ENCODE data around the gene MYMK.

MYMK gene

DNA sequence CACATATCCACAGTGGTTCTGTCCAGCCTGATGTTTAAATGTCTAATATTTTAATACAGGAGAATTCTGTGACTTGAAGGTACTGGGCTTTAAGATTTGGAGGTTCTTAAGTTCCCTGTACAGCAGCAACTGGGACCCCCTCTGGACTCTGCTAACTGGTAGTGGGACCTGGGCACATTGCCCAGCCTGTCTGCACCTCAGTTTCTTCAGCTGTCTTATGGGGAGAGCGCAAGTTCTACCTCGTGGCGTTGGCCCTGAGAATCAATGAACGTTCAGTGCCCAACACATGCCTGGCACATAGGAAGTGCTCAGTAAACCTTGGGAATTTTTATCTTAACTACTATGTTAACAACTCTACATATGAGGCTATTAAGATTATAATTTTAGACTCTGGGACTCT is 47.3 kb downstream of the MYMK start:
- no peak for DNase-seq (ENCODE audit: low read depth, low spot score)
- Histone ChIP-seq H3K36me3 (ENCODE audit: insufficient read depth, insufficient read length, low read length) (peaks cover 51% of the 10 kb centered on the region), H3K4me1 (ENCODE audit: insufficient read depth, insufficient read length) (peaks cover 14% of the 10 kb centered on the region), H3K9me3 (ENCODE audit: insufficient read depth, low read length) (no peaks in the 10 kb centered on the region), H3K4me3 (ENCODE audit: insufficient read length, low read depth) (peak overlapping the region; percentile 68), H3K27me3 (ENCODE audit: insufficient read depth, insufficient read length) (peaks cover 12% of the 10 kb centered on the region), H3K9ac (ENCODE audit: insufficient read length, low read depth) (peak overlapping the region; percentile 73)
- TF ChIP-seq YY1 (IDR thresholded peaks at IDR 0.05; ENCODE audit: insufficient read depth, insufficient read length) (no peak), SUZ12 (IDR thresholded peaks at IDR 0.05; ENCODE audit: extremely low read depth, insufficient read depth, insufficient read length) (no peak), ZNF274 (IDR thresholded peaks at IDR 0.05; ENCODE audit: low read depth, low read length) (no peak)

DNA sequence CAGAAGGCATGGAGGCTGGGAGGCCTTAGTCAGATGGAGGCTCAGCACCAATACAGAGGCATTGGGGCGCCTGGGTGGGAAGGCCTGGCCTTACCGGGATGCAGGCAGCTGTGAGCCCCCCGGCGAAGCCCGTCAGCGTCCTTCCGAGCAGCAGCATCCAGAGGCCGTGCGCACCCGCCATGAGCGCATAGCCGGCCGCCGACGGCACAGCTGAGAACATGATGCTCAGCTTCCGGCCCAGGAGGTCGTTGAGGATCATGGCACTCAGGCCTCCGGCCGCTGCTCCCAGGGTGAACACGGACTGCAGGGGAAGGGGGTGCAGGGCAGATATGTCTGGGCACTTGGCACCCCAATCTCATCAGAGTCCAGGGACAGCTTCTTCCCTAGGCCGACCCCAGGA is 47.8 kb downstream of the MYMK start:
- peaks cover 12% of the 10 kb centered on the region for H3K27me3 ChIP-seq (ENCODE audit: insufficient read depth, insufficient read length)
- DNase-seq (ENCODE audit: low read depth, low spot score): no peak
- H3K9me3 ChIP-seq (ENCODE audit: insufficient read depth, low read length): no peaks in the 10 kb centered on the region
- peaks cover 11% of the 10 kb centered on the region for H3K4me1 ChIP-seq (ENCODE audit: insufficient read depth, insufficient read length)
- H3K36me3 ChIP-seq (ENCODE audit: insufficient read depth, insufficient read length, low read length): peaks cover 56% of the 10 kb centered on the region
- H3K4me3 ChIP-seq (ENCODE audit: insufficient read length, low read depth): no peak overlapping the region
- H3K9ac ChIP-seq (ENCODE audit: insufficient read length, low read depth): peak overlapping the region; percentile 17
- TF ChIP-seq ZNF274 (IDR thresholded peaks at IDR 0.05; ENCODE audit: low read depth, low read length) (no peak), SUZ12 (IDR thresholded peaks at IDR 0.05; ENCODE audit: extremely low read depth, insufficient read depth, insufficient read length) (no peak), YY1 (IDR thresholded peaks at IDR 0.05; ENCODE audit: insufficient read depth, insufficient read length) (no peak)

DNA sequence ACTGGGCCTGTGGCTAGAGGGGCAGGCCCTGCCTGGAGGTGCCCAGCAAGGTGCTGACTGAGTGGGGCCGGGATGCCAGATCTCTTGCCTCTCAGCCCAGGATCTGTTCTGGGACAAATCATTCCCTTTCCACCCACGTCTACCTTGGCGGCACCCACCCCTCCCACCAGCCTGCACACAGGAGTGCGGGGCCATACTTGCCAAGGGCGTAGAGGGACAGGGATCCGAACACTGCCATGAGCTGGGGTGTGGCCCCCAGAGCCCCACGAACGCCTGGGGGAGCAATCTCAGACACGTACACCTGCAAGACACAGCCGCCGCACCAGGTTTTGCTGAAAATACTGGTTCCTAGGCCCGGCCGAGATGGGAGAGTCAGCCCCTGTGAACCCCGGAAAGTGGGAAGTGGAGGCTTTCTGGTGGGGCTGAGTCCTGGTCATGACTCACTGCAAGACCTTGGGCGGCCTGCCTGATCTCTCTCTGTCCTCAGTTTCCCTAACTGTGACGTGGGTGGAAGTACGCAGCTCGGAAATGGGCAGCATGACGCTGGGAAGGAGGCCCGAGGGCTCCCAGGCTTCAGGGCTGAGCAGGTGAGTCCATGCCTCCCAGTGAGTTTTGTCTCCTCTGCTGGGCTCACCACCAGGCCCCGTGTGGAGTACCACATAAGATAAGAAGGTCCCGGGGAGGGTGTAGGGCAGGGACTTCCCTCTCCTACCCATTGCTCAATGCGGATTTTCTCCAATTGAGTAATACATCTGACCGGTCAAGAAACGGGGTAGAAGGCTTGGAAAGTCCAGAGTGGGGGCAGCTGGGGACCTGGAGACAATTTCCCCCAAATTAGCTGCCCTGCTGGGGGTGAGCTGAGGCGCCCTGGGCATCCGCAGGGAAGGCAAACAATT is 48.5 kb downstream of the MYMK start:
- Histone ChIP-seq H3K4me1 (ENCODE audit: insufficient read depth, insufficient read length) (peaks cover 13% of the 10 kb centered on the region), H3K27me3 (ENCODE audit: insufficient read depth, insufficient read length) (peaks cover 12% of the 10 kb centered on the region), H3K9me3 (ENCODE audit: insufficient read depth, low read length) (no peaks in the 10 kb centered on the region), H3K36me3 (ENCODE audit: insufficient read depth, insufficient read length, low read length) (peaks cover 63% of the 10 kb centered on the region), H3K9ac (ENCODE audit: insufficient read length, low read depth) (peak overlapping the region; percentile 38), H3K4me3 (ENCODE audit: insufficient read length, low read depth) (no peak overlapping the region)
- no peak for DNase-seq (ENCODE audit: low read depth, low spot score)
- no peak for TF ChIP-seq SUZ12 (IDR thresholded peaks at IDR 0.05; ENCODE audit: extremely low read depth, insufficient read depth, insufficient read length)
- TF ChIP-seq YY1 (IDR thresholded peaks at IDR 0.05; ENCODE audit: insufficient read depth, insufficient read length): no peak
- no peak for TF ChIP-seq ZNF274 (IDR thresholded peaks at IDR 0.05; ENCODE audit: low read depth, low read length)

DNA sequence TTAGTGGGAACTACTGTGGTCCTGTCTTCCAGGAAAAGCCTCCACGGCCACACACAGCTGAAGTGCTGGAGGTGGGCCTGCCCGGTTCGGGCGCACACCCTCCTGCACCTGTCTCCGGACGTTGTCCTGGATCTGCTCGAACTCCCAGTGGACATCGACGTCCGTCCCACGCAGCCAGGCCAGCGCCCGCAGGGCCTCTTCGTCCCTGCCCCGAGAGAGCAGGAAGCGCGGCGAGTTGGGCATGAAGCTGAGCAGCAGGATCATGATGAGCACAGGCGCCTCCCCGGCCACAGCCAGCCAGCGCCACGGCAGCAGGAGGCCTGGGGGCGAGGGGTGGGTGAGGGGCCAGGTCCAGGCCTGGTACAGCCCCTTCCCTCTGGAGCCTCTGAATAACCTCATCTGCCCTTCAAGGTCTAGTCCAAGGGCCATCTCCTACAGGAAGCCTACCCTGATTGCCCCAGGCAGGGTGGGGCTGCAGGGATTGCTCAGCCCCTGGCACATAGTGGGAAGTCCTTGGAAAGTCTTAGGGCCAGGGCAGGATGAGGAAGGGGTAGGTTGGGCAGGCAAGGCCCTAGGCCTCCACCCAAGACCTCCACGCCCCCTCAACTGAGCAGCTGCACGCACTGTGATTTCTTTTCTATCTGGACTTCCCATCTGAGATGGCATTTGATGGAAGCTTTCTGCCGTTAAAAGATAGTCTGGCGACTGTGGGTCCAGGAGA is 49.3 kb downstream of the MYMK start:
- DNase-seq (ENCODE audit: low read depth, low spot score): no peak
- H3K4me1 ChIP-seq (ENCODE audit: insufficient read depth, insufficient read length): peaks cover 13% of the 10 kb centered on the region
- peak overlapping the region; percentile 38 for H3K9ac ChIP-seq (ENCODE audit: insufficient read length, low read depth)

DNA sequence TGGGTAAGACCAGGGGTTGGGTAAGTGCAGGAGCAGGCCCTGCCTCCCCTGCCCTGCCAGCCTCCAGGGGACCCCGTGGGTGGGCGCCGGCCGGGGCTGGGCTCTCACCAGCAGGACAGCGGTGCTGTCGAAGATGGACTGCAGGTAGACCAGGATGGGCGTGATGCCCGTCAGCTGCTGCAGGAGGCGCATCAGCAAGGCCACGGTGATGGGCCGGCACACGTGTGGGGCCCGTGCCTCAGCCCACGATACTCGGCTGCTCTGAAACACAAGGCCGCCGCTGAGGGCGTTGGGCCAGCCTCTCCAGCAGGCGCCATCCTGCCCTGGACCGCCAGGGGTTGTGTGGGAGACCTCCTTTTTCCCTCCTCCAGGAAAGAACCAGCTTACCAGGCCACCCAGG is 49.9 kb downstream of the MYMK start:
- no peak for DNase-seq (ENCODE audit: low read depth, low spot score)
- Histone ChIP-seq H3K9me3 (ENCODE audit: insufficient read depth, low read length) (no peaks in the 10 kb centered on the region), H3K27me3 (ENCODE audit: insufficient read depth, insufficient read length) (peaks cover 7% of the 10 kb centered on the region), H3K9ac (ENCODE audit: insufficient read length, low read depth) (no peak overlapping the region), H3K36me3 (ENCODE audit: insufficient read depth, insufficient read length, low read length) (peaks cover 71% of the 10 kb centered on the region), H3K4me3 (ENCODE audit: insufficient read length, low read depth) (no peak overlapping the region), H3K4me1 (ENCODE audit: insufficient read depth, insufficient read length) (peaks cover 13% of the 10 kb centered on the region)
- TF ChIP-seq YY1 (IDR thresholded peaks at IDR 0.05; ENCODE audit: insufficient read depth, insufficient read length) (no peak), SUZ12 (IDR thresholded peaks at IDR 0.05; ENCODE audit: extremely low read depth, insufficient read depth, insufficient read length) (no peak), ZNF274 (IDR thresholded peaks at IDR 0.05; ENCODE audit: low read depth, low read length) (no peak)

More for the DNA sequence above, 49.3 kb downstream of the MYMK start:
- TF ChIP-seq YY1 (IDR thresholded peaks at IDR 0.05; ENCODE audit: insufficient read depth, insufficient read length) (no peak), SUZ12 (IDR thresholded peaks at IDR 0.05; ENCODE audit: extremely low read depth, insufficient read depth, insufficient read length) (no peak), ZNF274 (IDR thresholded peaks at IDR 0.05; ENCODE audit: low read depth, low read length) (no peak)
- Histone ChIP-seq H3K9me3 (ENCODE audit: insufficient read depth, low read length) (no peaks in the 10 kb centered on the region), H3K36me3 (ENCODE audit: insufficient read depth, insufficient read length, low read length) (peaks cover 69% of the 10 kb centered on the region), H3K4me3 (ENCODE audit: insufficient read length, low read depth) (no peak overlapping the region), H3K27me3 (ENCODE audit: insufficient read depth, insufficient read length) (peaks cover 10% of the 10 kb centered on the region)

DNA sequence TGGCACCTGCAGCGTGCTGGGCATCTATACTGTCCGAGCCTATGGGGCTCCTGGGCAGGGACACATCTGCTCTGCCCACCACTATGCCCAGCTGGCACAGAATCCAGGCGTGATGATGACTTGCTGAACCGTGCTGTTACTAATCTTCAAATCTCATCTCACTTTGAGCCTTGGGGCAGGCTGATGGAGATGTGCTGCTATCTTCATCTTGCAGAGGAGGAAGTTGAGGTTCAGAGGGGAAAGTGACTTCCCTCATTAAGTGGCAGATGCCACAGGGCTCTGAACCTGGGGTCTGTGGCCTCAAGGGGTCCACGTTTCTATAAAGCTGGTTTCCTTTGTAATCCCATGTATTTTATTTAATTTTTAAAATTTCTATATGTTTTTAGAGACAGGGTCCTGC is 50.5 kb downstream of the MYMK start:
- Histone ChIP-seq H3K36me3 (ENCODE audit: insufficient read depth, insufficient read length, low read length) (peaks cover 71% of the 10 kb centered on the region), H3K27me3 (ENCODE audit: insufficient read depth, insufficient read length) (peaks cover under 1% of the 10 kb centered on the region), H3K4me1 (ENCODE audit: insufficient read depth, insufficient read length) (peaks cover 10% of the 10 kb centered on the region), H3K4me3 (ENCODE audit: insufficient read length, low read depth) (no peak overlapping the region), H3K9ac (ENCODE audit: insufficient read length, low read depth) (no peak overlapping the region), H3K9me3 (ENCODE audit: insufficient read depth, low read length) (no peaks in the 10 kb centered on the region)
- DNase-seq (ENCODE audit: low read depth, low spot score): no peak
- TF ChIP-seq ZNF274 (IDR thresholded peaks at IDR 0.05; ENCODE audit: low read depth, low read length): no peak
- no peak for TF ChIP-seq SUZ12 (IDR thresholded peaks at IDR 0.05; ENCODE audit: extremely low read depth, insufficient read depth, insufficient read length)
- no peak for TF ChIP-seq YY1 (IDR thresholded peaks at IDR 0.05; ENCODE audit: insufficient read depth, insufficient read length)

DNA sequence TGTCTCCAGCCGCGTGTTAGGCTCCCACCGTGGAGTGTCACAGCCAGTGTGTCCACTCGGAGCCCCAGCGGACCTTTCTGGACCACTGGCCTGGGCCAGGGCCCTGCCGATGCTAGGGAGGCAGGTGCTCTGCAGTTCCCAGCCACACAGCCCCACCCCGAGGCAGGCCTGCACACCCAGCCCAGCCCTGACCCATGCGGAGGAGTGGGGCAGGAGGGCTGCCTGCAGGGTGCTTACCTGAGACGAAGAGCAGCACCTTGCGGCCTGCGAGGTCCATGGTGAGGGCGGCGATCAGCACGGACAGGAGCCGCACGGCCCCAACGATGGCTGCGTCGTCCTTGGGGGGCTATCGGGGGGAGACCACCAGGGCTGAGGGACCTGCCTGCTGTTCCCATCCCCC is 51.0 kb downstream of the MYMK start:
- Histone ChIP-seq H3K4me3 (ENCODE audit: insufficient read length, low read depth) (no peak overlapping the region), H3K9ac (ENCODE audit: insufficient read length, low read depth) (no peak overlapping the region), H3K27me3 (ENCODE audit: insufficient read depth, insufficient read length) (no peaks in the 10 kb centered on the region), H3K9me3 (ENCODE audit: insufficient read depth, low read length) (no peaks in the 10 kb centered on the region), H3K36me3 (ENCODE audit: insufficient read depth, insufficient read length, low read length) (peaks cover 71% of the 10 kb centered on the region), H3K4me1 (ENCODE audit: insufficient read depth, insufficient read length) (peaks cover 11% of the 10 kb centered on the region)
- no peak for DNase-seq (ENCODE audit: low read depth, low spot score)
- TF ChIP-seq YY1 (IDR thresholded peaks at IDR 0.05; ENCODE audit: insufficient read depth, insufficient read length) (no peak), ZNF274 (IDR thresholded peaks at IDR 0.05; ENCODE audit: low read depth, low read length) (no peak), SUZ12 (IDR thresholded peaks at IDR 0.05; ENCODE audit: extremely low read depth, insufficient read depth, insufficient read length) (no peak)

Measured in NT2/D1 (cell line).